H9 (cell line): ENCODE results near the gene WSCD2. TPM values are rescaled to one million over a fixed set of nuclear protein-coding genes. Genes with fewer than 3 reads are reported as not detected.

ENCODE experiments used
- DNase-seq: peaks from one replicate; pipeline ENCODE4 v3.0.0-alpha.2; 2017
- H2AFZ ChIP-seq: one replicate; pipeline ENCODE4 v1.6.1; 2013; ENCODE audit warnings: mild to moderate bottlenecking, low read length, control low read depth, moderate library complexity
- H2AK5ac ChIP-seq: 2 replicates; pipeline ENCODE4 v1.6.1; 2013; ENCODE audit warnings: low read length, control low read depth, mixed read lengths; ENCODE audit not compliant: insufficient read length
- H2BK120ac ChIP-seq: one replicate; pipeline ENCODE4 v1.6.1; 2013; ENCODE audit warnings: low read depth, mild to moderate bottlenecking, low read length, control low read depth, inconsistent platforms; ENCODE audit not compliant: poor library complexity, severe bottlenecking
- H2BK12ac ChIP-seq: 2 replicates; pipeline ENCODE4 v1.6.1; 2013; ENCODE audit warnings: low read length, control low read depth, mixed read lengths, low read depth; ENCODE audit not compliant: insufficient read length
- H2BK15ac ChIP-seq: 2 replicates; pipeline ENCODE4 v1.6.1; 2013; ENCODE audit warnings: low read depth, low read length, control low read depth
- H2BK20ac ChIP-seq: one replicate; pipeline ENCODE4 v1.6.1; 2013; ENCODE audit warnings: low read depth, mild to moderate bottlenecking, low read length, control low read depth, inconsistent platforms; ENCODE audit not compliant: poor library complexity, severe bottlenecking
- H2BK5ac ChIP-seq: 2 replicates; pipeline ENCODE4 v1.6.1; 2013; ENCODE audit warnings: low read length, control low read depth, mixed read lengths; ENCODE audit not compliant: insufficient read length
- H3K14ac ChIP-seq: 2 replicates; pipeline ENCODE4 v1.6.1; 2013; ENCODE audit warnings: low read length, control low read depth; ENCODE audit not compliant: insufficient read depth
- H3K18ac ChIP-seq: 2 replicates; pipeline ENCODE4 v1.6.1; 2013; ENCODE audit warnings: low read depth, mild to moderate bottlenecking, mixed read lengths, low read length, control low read depth; ENCODE audit not compliant: insufficient read length
- H3K23ac ChIP-seq: 2 replicates; pipeline ENCODE4 v1.6.1; 2013; ENCODE audit warnings: low read length, control low read depth, mixed read lengths, low read depth; ENCODE audit not compliant: insufficient read length
- H3K23me2 ChIP-seq: 2 replicates; pipeline ENCODE4 v1.6.1; 2013; ENCODE audit warnings: low read depth, mild to moderate bottlenecking, mixed read lengths, low read length, control low read depth; ENCODE audit not compliant: insufficient read length, poor library complexity, severe bottlenecking
- H3K27ac ChIP-seq: 2 replicates; pipeline ENCODE4 v1.5.1; 2013; ENCODE audit warnings: low read length, control low read depth, mixed read lengths, low read depth; ENCODE audit not compliant: insufficient read length
- H3K27me3 ChIP-seq: 2 replicates; pipeline ENCODE4 v1.6.1; 2013; ENCODE audit warnings: low read length, control low read depth, inconsistent platforms; ENCODE audit not compliant: insufficient read depth
- H3K4ac ChIP-seq: 2 replicates; pipeline ENCODE4 v1.6.1; 2013; ENCODE audit warnings: low read depth, mild to moderate bottlenecking, control low read depth, inconsistent platforms, low read length, moderate library complexity
- H3K4me1 ChIP-seq: 2 replicates; pipeline ENCODE4 v1.6.1; 2013; ENCODE audit warnings: low read length, control low read depth, inconsistent platforms; ENCODE audit not compliant: insufficient read depth
- H3K4me2 ChIP-seq: 2 replicates; pipeline ENCODE4 v1.6.1; 2013; ENCODE audit warnings: low read length, control low read depth, mixed read lengths; ENCODE audit not compliant: insufficient read length, insufficient read depth
- H3K56ac ChIP-seq: 2 replicates; pipeline ENCODE4 v1.6.1; 2013; ENCODE audit warnings: low read depth, mild to moderate bottlenecking, mixed read lengths, low read length, control low read depth; ENCODE audit not compliant: insufficient read length
- H3K79me1 ChIP-seq: 2 replicates; pipeline ENCODE4 v1.6.1; 2013; ENCODE audit warnings: low read depth, mild to moderate bottlenecking, moderate library complexity, low read length, control low read depth, inconsistent platforms; ENCODE audit not compliant: insufficient read depth, poor library complexity, severe bottlenecking
- H3K79me2 ChIP-seq: 2 replicates; pipeline ENCODE4 v1.6.1; 2013; ENCODE audit warnings: low read length, control low read depth, inconsistent platforms; ENCODE audit not compliant: insufficient read depth
- H3K9ac ChIP-seq: 2 replicates; pipeline ENCODE4 v1.6.1; 2013; ENCODE audit warnings: low read length, control low read depth, mixed read lengths; ENCODE audit not compliant: insufficient read length; ENCODE audit errors: extremely low read depth
- H3K9me3 ChIP-seq: one replicate; pipeline ENCODE4 v1.6.1; 2013; ENCODE audit warnings: low read depth, low read length, inconsistent platforms; ENCODE audit not compliant: control insufficient read depth
- H3T11ph ChIP-seq: one replicate; pipeline ENCODE4 v1.6.1; 2013; ENCODE audit warnings: mild to moderate bottlenecking, low read length, control low read depth, inconsistent platforms
- H4K20me1 ChIP-seq: one replicate; pipeline ENCODE4 v1.6.1; 2013; ENCODE audit not compliant: control insufficient read depth, insufficient read length, insufficient read depth
- H4K5ac ChIP-seq: 2 replicates; pipeline ENCODE4 v1.6.1; 2013; ENCODE audit warnings: low read depth, mild to moderate bottlenecking, mixed read lengths, low read length, control low read depth; ENCODE audit not compliant: insufficient read length
- H4K8ac ChIP-seq: replicated peaks from 2 replicates; pipeline ENCODE4 v1.6.1; 2013; ENCODE audit warnings: low read length, control low read depth, mixed read lengths, low read depth; ENCODE audit not compliant: insufficient read length
- H4K91ac ChIP-seq: 2 replicates; pipeline ENCODE4 v1.6.1; 2013; ENCODE audit warnings: low read depth, mild to moderate bottlenecking, moderate library complexity, mixed read lengths, low read length, control low read depth; ENCODE audit not compliant: insufficient read length
- H3K27ac Mint-ChIP-seq, 3 experiments: 2 replicates in 2 of 3; 3 replicates in 1 of 3; pipeline ENCODE4 v1.8.0; 2020 to 2021; ENCODE audit warnings: mixed read lengths in 3 of 3, mild to moderate bottlenecking in 1 of 3, moderate library complexity in 1 of 3
- H3K27me3 Mint-ChIP-seq: 2 replicates; pipeline ENCODE4 v1.8.0; 2021; ENCODE audit warnings: low read depth, mild to moderate bottlenecking, moderate library complexity, mixed read lengths
- H3K36me3 Mint-ChIP-seq, 3 experiments: 2 replicates in 2 of 3; 3 replicates in 1 of 3; pipeline ENCODE4 v1.8.0; 2020 to 2021; ENCODE audit warnings: low read depth in 3 of 3, mixed read lengths in 3 of 3; ENCODE audit not compliant: insufficient read depth in 1 of 3
- H3K4me1 Mint-ChIP-seq, 2 experiments: 2 replicates each; pipeline ENCODE4 v1.8.0; 2020; ENCODE audit warnings: mixed read lengths in 2 of 2
- H3K4me3 Mint-ChIP-seq, 2 experiments: 2 replicates in 1 of 2; 3 replicates in 1 of 2; pipeline ENCODE4 v1.8.0; 2020 to 2021; ENCODE audit warnings: mild to moderate bottlenecking in 2 of 2, mixed read lengths in 2 of 2, moderate library complexity in 1 of 2
- H3K9me3 Mint-ChIP-seq, 2 experiments: 2 replicates in 1 of 2; 3 replicates in 1 of 2; pipeline ENCODE4 v1.8.0; 2020; ENCODE audit warnings: mild to moderate bottlenecking in 2 of 2, mixed read lengths in 2 of 2, moderate library complexity in 1 of 2
- CTCF ChIP-seq: fragments of 200-600 bp; sonication (generic); conservative IDR thresholded peaks from 3 replicates; pipeline ENCODE4 v1.8.0; 2021; ENCODE audit warnings: antibody characterized with exemption, mild to moderate bottlenecking
- WGBS: extraction: QIAGEN DNeasy Blood & Tissue Kit; methylation state at CpG from one replicate; pipeline ENCODE4 v1.1.7; 2013; ENCODE audit warnings: missing lambda C conversion rate, low lambda C conversion rate, mixed read lengths; ENCODE audit not compliant: insufficient read length; ENCODE audit errors: extremely low coverage; 5-methylcytosine and 5-hydroxymethylcytosine counted together
- total RNA-seq: library from RNA; stranded (reverse); gene quantifications from 2 replicates; pipeline ENCODE4 v1.2.1, GENCODE V29; 2021

WSCD2 gene
- total RNA-seq, 1 experiment from 2014 or later: 0.92 TPM

GRCh38 chr12:108104657-108105056 lies 24.4 kb upstream of the WSCD2 start:
- Histone ChIP-seq H4K8ac (no peak overlapping the region), H3K9me3 (no peaks in the 10 kb centered on the region), H2BK20ac (no peak overlapping the region), H3K27ac (no peak overlapping the region), H3K79me2 (no peaks in the 10 kb centered on the region), H4K5ac (no peak overlapping the region), H4K20me1 (no peaks in the 10 kb centered on the region), H3K23ac (no peak overlapping the region), H2AFZ (no peak overlapping the region), H3K79me1 (no peaks in the 10 kb centered on the region), H2BK120ac (no peak overlapping the region), H3K4me2 (no peak overlapping the region), H2AK5ac (no peak overlapping the region), H3T11ph (no peak overlapping the region), H3K14ac (no peak overlapping the region), H3K23me2 (no peaks in the 10 kb centered on the region), H3K27me3 (no peaks in the 10 kb centered on the region), H3K18ac (no peak overlapping the region), H4K91ac (no peak overlapping the region), H3K9ac (no peak overlapping the region), H3K4ac (no peak overlapping the region), H2BK15ac (no peak overlapping the region), H2BK12ac (no peak overlapping the region), H3K56ac (no peak overlapping the region), H2BK5ac (no peak overlapping the region), H3K4me1 (no peaks in the 10 kb centered on the region)
- H3K9me3 Mint-ChIP-seq: no peaks in the 10 kb centered on the region; a peak in 1 of 5 replicates
- no peak for TF ChIP-seq CTCF
- H3K36me3 Mint-ChIP-seq: no peaks in the 10 kb centered on the region
- peaks cover 10 to 19% of the 10 kb centered on the region in 2 experiments for H3K4me1 Mint-ChIP-seq
- no peak overlapping the region for H3K4me3 Mint-ChIP-seq
- H3K27me3 Mint-ChIP-seq: no peaks in the 10 kb centered on the region; the same call in 1 of the 2 replicates
- DNase-seq: no peak
- H3K27ac Mint-ChIP-seq: no peak overlapping the region
- no CpG with 5 or more reads among the region's 1 CpG for WGBS
